ENCODE measurements around the gene FXYD5. TPM values are rescaled to one million over a fixed set of nuclear protein-coding genes. Genes with fewer than 3 reads are reported as not detected.

Gene FXYD5
- total and polyA plus RNA-seq, 8 donors, result 2.6 to 101 (median 16.8) TPM

GRCh38 chr19:35136977-35137702, 17.4 kb upstream of the FXYD5 start:
- ATAC-seq (peak in 3 of 4 donors; percentile 7 to 36 (median 27)), DNase-seq (peak in 4 of 6 donors; percentile 22 to 56 (median 52)), FAIRE-seq (no peak)
- no peak for TF ChIP-seq CTCF (IDR thresholded peaks at IDR 0.05)
- no peaks in the 10 kb centered on the region for H3K27me3 ChIP-seq
- no peaks in the 10 kb centered on the region for H3K36me3 ChIP-seq
- H3K4me3 ChIP-seq, result no peak overlapping the region
- H3K9me3 ChIP-seq, result no peaks in the 10 kb centered on the region
- peak overlapping the region; percentile 9 to 42 (median 32) for H3K27ac ChIP-seq
- intact Hi-C loops (cut with DNase I), result loop anchor here in 1 of 3 donors (10.0 kb wide), 1 partner anchor 72 kb away; no protein-coding TSS in a partner anchor
- H3K4me1 ChIP-seq, result peaks cover 5 to 10% (median 9%) of the 10 kb centered on the region in 3 donors
- 17 to 27% methylated on average over 9 of the region's 9 CpGs for WGBS, 2 donors

- Histone ChIP-seq H3K36me3 (no peaks in the 10 kb centered on the region), H3K27ac (peak within 1 kb of the TSS; percentile 9 to 42 (median 32)), H3K9me3 (no peaks in the 10 kb centered on the region), H3K27me3 (no peaks in the 10 kb centered on the region), H3K4me1 (peaks cover 5 to 14% (median 10%) of the 10 kb centered on the region in 3 donors), H3K4me3 (no peak within 1 kb of the TSS)
- no peak for TF ChIP-seq CTCF (IDR thresholded peaks at IDR 0.05)
- ATAC-seq, result no peak
- peak in 2 of 6 donors; percentile 14 to 74 for DNase-seq
- no peak for FAIRE-seq
- intact Hi-C loops (cut with DNase I), result loop anchor here in 1 of 3 donors (10.0 kb wide), 1 partner anchor 74 kb away; no protein-coding TSS in a partner anchor
- 78 to 79% methylated on average over 16 to 18 of the region's 18 CpGs for WGBS, 2 donors
Measured at GRCh38 chr19:35138305-35138892, 16.1 kb upstream of the FXYD5 start, which contains the start of gene FXYD1. FXYD1 (plus strand) TSS chr19:35138824; CDS start chr19:35140080, 1,256 bp downstream.

GRCh38 chr19:35140207-35140961, 14.2 kb upstream of the FXYD5 start:
- FAIRE-seq (no peak), ATAC-seq (no peak), DNase-seq (peak in 5 of 6 donors; percentile 17 to 73 (median 29))
- Histone ChIP-seq H3K4me1 (peaks cover 5 to 14% (median 10%) of the 10 kb centered on the region in 3 donors), H3K9me3 (no peaks in the 10 kb centered on the region), H3K27me3 (no peaks in the 10 kb centered on the region), H3K36me3 (no peaks in the 10 kb centered on the region), H3K27ac (no peak overlapping the region), H3K4me3 (no peak overlapping the region)
- 64 to 72% methylated on average over 12 of the region's 12 CpGs for WGBS, 2 donors
- intact Hi-C loops (cut with DNase I), result no loop called here
- TF ChIP-seq CTCF (IDR thresholded peaks at IDR 0.05), result no peak

DNA sequence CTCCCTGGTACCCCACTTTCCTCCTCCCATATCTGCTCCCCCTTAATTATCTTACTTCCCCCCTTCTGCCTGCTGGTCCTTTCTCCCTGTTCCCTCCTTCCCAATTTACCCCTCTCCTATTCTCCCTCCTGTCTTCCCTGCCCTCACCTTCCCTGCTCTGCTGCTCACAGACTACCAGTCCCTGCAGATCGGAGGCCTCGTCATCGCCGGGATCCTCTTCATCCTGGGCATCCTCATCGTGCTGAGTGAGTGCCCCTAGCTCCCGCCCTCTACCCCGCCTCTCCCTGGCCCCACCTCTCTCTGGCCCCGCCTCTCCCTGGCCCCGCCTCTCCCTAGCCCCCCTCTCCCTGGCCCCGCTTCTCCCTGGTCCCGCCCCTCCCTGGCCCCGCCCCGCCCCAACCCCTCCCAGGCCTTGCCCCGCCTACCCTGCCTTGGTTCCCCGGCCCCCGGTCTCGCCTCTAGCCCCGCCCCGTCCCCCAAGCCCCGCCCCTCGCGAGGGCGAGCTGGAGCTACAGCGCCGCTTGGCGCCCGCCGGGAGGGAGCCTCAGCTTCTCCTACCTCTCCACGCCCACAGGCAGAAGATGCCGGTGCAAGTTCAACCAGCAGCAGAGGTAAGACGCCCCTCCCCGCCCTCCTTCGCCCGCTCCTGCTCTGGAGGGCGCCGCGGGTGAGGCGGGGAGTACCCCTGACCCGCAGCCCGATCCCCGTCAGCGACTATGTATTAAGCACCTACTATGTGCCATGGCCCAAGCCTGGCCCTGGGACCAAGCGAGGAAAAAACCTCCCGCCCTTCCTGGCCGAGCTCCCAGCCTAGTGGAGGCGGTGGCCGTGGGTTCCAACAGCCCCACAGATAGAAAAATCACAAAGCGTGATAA, 13.3 kb upstream of the FXYD5 start:
- no peaks in the 10 kb centered on the region for H3K27me3 ChIP-seq
- H3K4me1 ChIP-seq, result peaks cover 5 to 14% (median 10%) of the 10 kb centered on the region in 3 donors
- peak in 1 of 4 donors; percentile 7 for TF ChIP-seq CTCF (IDR thresholded peaks at IDR 0.05)
- H3K9me3 ChIP-seq, result no peaks in the 10 kb centered on the region
- no peaks in the 10 kb centered on the region for H3K36me3 ChIP-seq
- DNase-seq, result peak; percentile 88 to 98 (median 95)
- WGBS, 2 donors, result 2 to 3% methylated on average over 45 to 47 of the region's 48 CpGs
- peak; percentile 73 to 87 (median 80) for ATAC-seq
- peak overlapping the region in 1 of 4 donors; percentile 41 for H3K27ac ChIP-seq
- intact Hi-C loops (cut with DNase I), result no loop called here
- no peak for FAIRE-seq
- peak overlapping the region in 2 of 4 donors; percentile 44 to 45 for H3K4me3 ChIP-seq

Measured in pancreas (tissue), 10 donors.